ENCODE measurements around the gene CASP8.

GRCh38 chr2:201322772-201323171 lies 62.4 kb downstream of the CASP8 start:
- TF ChIP-seq CTCF (IDR thresholded peaks at IDR 0.05) (no peak), POLR2AphosphoS5 (IDR thresholded peaks at IDR 0.05) (no peak), POLR2A (IDR thresholded peaks at IDR 0.05) (no peak), EP300 (IDR thresholded peaks at IDR 0.05) (no peak)

All from sigmoid colon (tissue), 4 donors.